Sigmoid colon (tissue), 4 donors: ENCODE measurements around the gene USP7.
A peak's percentile ranks its signal among the peaks of the same experiment; 100 is the strongest.

Experiments
- CTCF ChIP-seq, 4 experiments: fragments of 450-650 bp in 3 of 4; fragments of 200-600 bp in 1 of 4; IDR thresholded peaks; one replicate each; pipeline ENCODE4 v1.5.1; 2016 to 2019; ENCODE audit warnings: antibody characterized with exemption in 4 of 4, mild to moderate bottlenecking in 3 of 4, moderate library complexity in 2 of 4
- EP300 ChIP-seq, 4 donors: sonication (generic); formaldehyde crosslinking; IDR thresholded peaks; one replicate each; pipeline ENCODE4 v1.6.1; 2017; ENCODE audit warnings: antibody characterized with exemption in 4 of 4
- POLR2A ChIP-seq, 2 donors: fragments of 450-650 bp; IDR thresholded peaks; one replicate each; pipeline ENCODE4 v1.6.1; 2016; ENCODE audit warnings: antibody characterized with exemption in 2 of 2, mild to moderate bottlenecking in 2 of 2, moderate library complexity in 2 of 2
- POLR2AphosphoS5 ChIP-seq, 4 donors: sonication (generic); formaldehyde crosslinking; IDR thresholded peaks; one replicate each; pipeline ENCODE4 v1.6.1; 2017; ENCODE audit warnings: antibody characterized with exemption in 4 of 4

DNA sequence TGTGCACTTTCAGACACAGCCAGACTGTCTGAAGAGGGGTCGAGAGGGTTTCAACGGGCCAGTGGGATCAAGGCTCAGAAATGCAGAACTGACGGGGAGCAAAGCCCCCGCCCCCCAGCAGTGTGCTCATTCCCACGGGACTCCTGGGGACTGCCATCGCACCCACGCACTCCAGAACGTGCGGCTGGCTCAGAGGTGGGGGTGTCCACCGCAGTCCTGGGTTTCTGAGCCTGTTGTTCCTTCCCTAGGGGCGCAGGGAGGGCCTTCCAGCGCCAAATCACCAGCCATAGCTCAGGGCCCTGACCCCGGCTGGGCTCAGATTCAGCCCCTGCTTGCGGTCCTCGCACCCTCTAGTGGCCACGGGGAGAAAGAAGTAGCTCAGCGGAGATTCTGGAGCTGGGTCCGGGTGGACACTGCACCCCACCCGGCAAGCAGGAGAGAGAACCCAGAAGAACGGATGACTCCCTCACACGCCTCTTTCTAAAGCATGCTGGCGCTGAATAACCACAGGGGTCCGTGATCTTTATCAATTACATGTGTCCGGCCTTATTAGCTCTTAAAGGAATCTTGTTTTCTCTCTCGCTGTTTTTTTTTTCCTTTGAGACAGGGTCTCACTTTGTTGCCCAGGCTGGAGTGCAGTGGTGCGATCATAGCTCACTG lies 45.0 kb upstream of the USP7 start:
- TF ChIP-seq CTCF (IDR thresholded peaks at IDR 0.05) (peak; percentile 57 to 82 (median 66)), POLR2AphosphoS5 (IDR thresholded peaks at IDR 0.05) (no peak), EP300 (IDR thresholded peaks at IDR 0.05) (no peak), POLR2A (IDR thresholded peaks at IDR 0.05) (no peak)
